Mammary epithelial cell (primary cell): ENCODE data around the gene MCL1.

Source experiments
- EZH2 ChIP-seq: IDR thresholded peaks from 2 replicates; pipeline ENCODE4 v1.6.1; 2012; ENCODE audit warnings: low read length, inconsistent platforms, borderline replicate concordance
- TF ChIP-seq, protein P1 (sequence below), 2 donors: IDR thresholded peaks in 1 of 2; conservative IDR thresholded peaks in 1 of 2; 2 replicates each; pipeline ENCODE4 v1.5.1; 2011 to 2012; ENCODE audit warnings: inconsistent platforms in 2 of 2, low read length in 2 of 2, mild to moderate bottlenecking in 2 of 2, control low read depth in 1 of 2, low read depth in 1 of 2; ENCODE audit not compliant: insufficient read depth in 1 of 2; ENCODE audit errors: extremely low read depth in 1 of 2

DNA sequence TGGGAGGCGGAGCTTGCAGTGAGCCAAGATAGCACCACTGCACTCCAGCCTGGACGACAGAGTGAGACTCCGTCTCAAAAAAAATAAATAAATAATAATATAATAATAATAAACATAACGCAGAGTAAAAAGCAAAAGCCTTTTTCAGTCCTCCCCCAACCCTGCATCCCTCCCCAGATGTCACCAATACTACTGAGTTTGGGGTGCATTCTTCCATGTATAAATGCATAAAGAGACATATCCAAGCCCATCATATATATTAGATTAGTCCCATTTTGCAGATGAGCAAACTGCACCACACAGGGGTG, 31.1 kb downstream of the MCL1 start:
- TF ChIP-seq, protein P1, sequence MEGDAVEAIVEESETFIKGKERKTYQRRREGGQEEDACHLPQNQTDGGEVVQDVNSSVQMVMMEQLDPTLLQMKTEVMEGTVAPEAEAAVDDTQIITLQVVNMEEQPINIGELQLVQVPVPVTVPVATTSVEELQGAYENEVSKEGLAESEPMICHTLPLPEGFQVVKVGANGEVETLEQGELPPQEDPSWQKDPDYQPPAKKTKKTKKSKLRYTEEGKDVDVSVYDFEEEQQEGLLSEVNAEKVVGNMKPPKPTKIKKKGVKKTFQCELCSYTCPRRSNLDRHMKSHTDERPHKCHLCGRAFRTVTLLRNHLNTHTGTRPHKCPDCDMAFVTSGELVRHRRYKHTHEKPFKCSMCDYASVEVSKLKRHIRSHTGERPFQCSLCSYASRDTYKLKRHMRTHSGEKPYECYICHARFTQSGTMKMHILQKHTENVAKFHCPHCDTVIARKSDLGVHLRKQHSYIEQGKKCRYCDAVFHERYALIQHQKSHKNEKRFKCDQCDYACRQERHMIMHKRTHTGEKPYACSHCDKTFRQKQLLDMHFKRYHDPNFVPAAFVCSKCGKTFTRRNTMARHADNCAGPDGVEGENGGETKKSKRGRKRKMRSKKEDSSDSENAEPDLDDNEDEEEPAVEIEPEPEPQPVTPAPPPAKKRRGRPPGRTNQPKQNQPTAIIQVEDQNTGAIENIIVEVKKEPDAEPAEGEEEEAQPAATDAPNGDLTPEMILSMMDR (conservative IDR thresholded peaks at IDR 0.05 in 1 of 2, IDR thresholded peaks at IDR 0.05 in 1 of 2; ENCODE audit: extremely low read depth in 1 of 2, insufficient read depth in 1 of 2, low read depth in 1 of 2, low read length in 2 of 2): no peak
- no peak for TF ChIP-seq EZH2
